Superior temporal gyrus (tissue), 1 donor: ENCODE data around the gene LANCL3.
A peak's percentile ranks its signal among the peaks of the same experiment; 100 is the strongest.

Source experiments
- DNase-seq: peaks from one replicate; pipeline ENCODE4 v3.0.0-alpha.2; 2016; ENCODE audit errors: extremely low spot score

LANCL3 gene

GRCh38 chrX:37679888-37680287 lies 108.4 kb downstream of the LANCL3 start:
- no peak for DNase-seq

GRCh38 chrX:37684426-37684825 lies 113.0 kb downstream of the LANCL3 start:
- no peak for DNase-seq

GRCh38 chrX:37684973-37685372 lies 113.5 kb downstream of the LANCL3 start:
- DNase-seq: no peak

GRCh38 chrX:37685381-37686359 lies 114.2 kb downstream of the LANCL3 start, which contains the start of gene XK:
Gene XK (plus strand): TSS chrX:37685791. CDS start chrX:37685962, 171 bp downstream.
- DNase-seq: peak; percentile 24

GRCh38 chrX:37686369-37686995 lies 115.0 kb downstream of the LANCL3 start:
- DNase-seq: peak; percentile 14

GRCh38 chrX:37686996-37687395 lies 115.5 kb downstream of the LANCL3 start:
- no peak for DNase-seq

- no peak for DNase-seq
Observed at GRCh38 chrX:37690119-37690518, 118.7 kb downstream of the LANCL3 start.

- DNase-seq: no peak
Observed at GRCh38 chrX:37692918-37693317, 121.5 kb downstream of the LANCL3 start.

- DNase-seq: no peak
Observed at GRCh38 chrX:37697169-37697760, 125.8 kb downstream of the LANCL3 start.

- no peak for DNase-seq
Observed at GRCh38 chrX:37701588-37701987, 130.1 kb downstream of the LANCL3 start.

GRCh38 chrX:37711991-37712390 lies 140.5 kb downstream of the LANCL3 start:
- DNase-seq: no peak

- no peak for DNase-seq
Observed at GRCh38 chrX:37712458-37712857, 141.0 kb downstream of the LANCL3 start.

- no peak for DNase-seq
Observed at GRCh38 chrX:37714479-37714878, 143.0 kb downstream of the LANCL3 start.

GRCh38 chrX:37716602-37717001 lies 145.1 kb downstream of the LANCL3 start:
- no peak for DNase-seq

- DNase-seq: no peak
Observed at GRCh38 chrX:37717708-37718107, 146.2 kb downstream of the LANCL3 start.

- peak; percentile 22 for DNase-seq
Observed at GRCh38 chrX:37722595-37722994, 151.1 kb downstream of the LANCL3 start.

GRCh38 chrX:37726346-37726745 lies 154.9 kb downstream of the LANCL3 start:
- no peak for DNase-seq
